ENCODE measurements around the gene FGF14.

The FGF14 gene

GRCh38 chr13:102361113-102361512, 40.7 kb downstream of the FGF14 start:
- no peak for DNase-seq

GRCh38 chr13:102359264-102359663, 42.6 kb downstream of the FGF14 start:
- no peak for DNase-seq

GRCh38 chr13:102355251-102355650, 46.6 kb downstream of the FGF14 start:
- DNase-seq, result no peak

GRCh38 chr13:102354011-102354410, 47.8 kb downstream of the FGF14 start:
- DNase-seq, result no peak

GRCh38 chr13:102351521-102351920, 50.3 kb downstream of the FGF14 start:
- no peak for DNase-seq

- DNase-seq, result no peak
Observed at GRCh38 chr13:102347490-102347889, 54.4 kb downstream of the FGF14 start.

GRCh38 chr13:102346769-102347168, 55.1 kb downstream of the FGF14 start:
- DNase-seq, result no peak

GRCh38 chr13:102344410-102344809, 57.4 kb downstream of the FGF14 start:
- no peak for DNase-seq

GRCh38 chr13:102333320-102334198, 68.3 kb downstream of the FGF14 start:
- DNase-seq, result no peak

GRCh38 chr13:102328909-102329308, 72.9 kb downstream of the FGF14 start:
- no peak for DNase-seq

- DNase-seq, result no peak
Observed at GRCh38 chr13:102327119-102327617, 74.7 kb downstream of the FGF14 start.

- no peak for DNase-seq
Observed at GRCh38 chr13:102326381-102327118, 75.3 kb downstream of the FGF14 start.

- DNase-seq, result no peak
Observed at GRCh38 chr13:102325321-102325720, 76.5 kb downstream of the FGF14 start.

GRCh38 chr13:102323505-102323904, 78.3 kb downstream of the FGF14 start:
- no peak for DNase-seq

GRCh38 chr13:102323012-102323411, 78.8 kb downstream of the FGF14 start:
- DNase-seq, result no peak

GRCh38 chr13:102322211-102322610, 79.6 kb downstream of the FGF14 start:
- DNase-seq, result no peak

- DNase-seq, result no peak
Observed at GRCh38 chr13:102318233-102318632, 83.6 kb downstream of the FGF14 start.

- no peak for DNase-seq
Observed at GRCh38 chr13:102317593-102317992, 84.3 kb downstream of the FGF14 start.

- DNase-seq, result no peak
Observed at GRCh38 chr13:102316732-102317131, 85.1 kb downstream of the FGF14 start.

- no peak for DNase-seq
Observed at GRCh38 chr13:102312841-102313240, 89.0 kb downstream of the FGF14 start.

GRCh38 chr13:102311901-102312300, 89.9 kb downstream of the FGF14 start:
- no peak for DNase-seq

- DNase-seq, result no peak
Observed at GRCh38 chr13:102311419-102311796, 90.4 kb downstream of the FGF14 start.

GRCh38 chr13:102310691-102311418, 91.0 kb downstream of the FGF14 start:
- no peak for DNase-seq

Data from activated effector memory CD4-positive, alpha-beta T cell treated with anti-CD3 and anti-CD28 coated beads, Interleukin-2, amount 50 U/mL, for 16 hours (primary cell).